RPMI8226 (cell line): ENCODE measurements around the gene PREX1.
"Not testable (repeated sequence)": the region's sequence is repeated elsewhere in the genome, so short reads cannot be mapped to it uniquely, and the experiment has no call there.

ENCODE experiments used
- DNase-seq: peaks from one replicate; pipeline ENCODE4 v3.0.0-alpha.2; 2015

Gene PREX1

GRCh38 chr20:48790473-48791003 lies 37.3 kb downstream of the PREX1 start:
- DNase-seq, result peak; percentile 11

- no peak for DNase-seq
These were observed 37.9 kb downstream of the PREX1 start for GRCh38 chr20:48789781-48790472.

GRCh38 chr20:48789185-48789668 lies 38.6 kb downstream of the PREX1 start:
- DNase-seq, result no peak

GRCh38 chr20:48788486-48789072 lies 39.2 kb downstream of the PREX1 start:
- DNase-seq, result peak; percentile 45

DNA sequence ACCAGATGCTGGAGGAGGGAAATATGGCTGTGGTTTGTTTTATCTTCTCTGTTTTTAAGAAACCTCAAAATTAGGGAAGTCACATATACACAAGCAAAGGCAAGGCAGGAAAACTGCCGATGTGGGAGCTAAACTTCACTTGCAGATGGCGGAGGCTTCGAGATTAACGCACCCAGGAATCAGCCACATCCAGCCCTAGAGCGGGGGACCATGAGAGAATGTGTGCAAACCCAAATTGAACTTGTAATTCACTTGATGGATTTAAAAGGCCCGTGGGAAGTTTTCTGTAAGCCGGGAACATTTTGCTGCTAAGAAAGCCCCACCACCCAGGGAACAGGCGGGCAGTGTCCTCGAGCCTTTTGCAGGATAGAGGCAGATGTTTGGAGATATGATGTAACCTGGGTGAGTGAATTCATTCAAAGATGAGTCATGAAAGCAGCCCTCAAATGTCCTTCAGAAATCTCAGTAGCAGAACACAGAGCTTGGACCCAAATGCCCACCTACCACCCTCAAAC lies 39.9 kb downstream of the PREX1 start:
- peak; percentile 26 for DNase-seq

- no peak for DNase-seq
These were observed 40.7 kb downstream of the PREX1 start for GRCh38 chr20:48786951-48787705.

DNA sequence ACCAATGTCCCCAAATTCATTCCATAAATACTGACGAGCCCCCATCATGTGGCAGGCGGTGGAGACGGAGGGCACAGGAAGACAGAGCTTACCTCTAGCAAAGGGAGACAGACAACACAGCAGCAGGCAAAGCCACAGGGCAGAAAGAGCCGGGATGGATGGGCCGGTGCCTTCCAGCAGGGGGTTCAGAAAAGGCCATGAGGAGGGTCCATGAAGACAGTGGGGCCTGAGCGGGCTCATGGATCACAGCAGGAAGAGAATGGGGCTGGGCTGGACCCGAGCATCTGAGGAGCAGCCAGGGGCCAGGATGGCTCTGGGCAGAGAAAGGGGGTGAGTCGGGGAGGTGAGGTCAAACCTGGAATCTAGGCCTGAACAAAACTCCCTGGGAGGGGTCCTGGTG lies 42.0 kb downstream of the PREX1 start:
- DNase-seq, result no peak

DNA sequence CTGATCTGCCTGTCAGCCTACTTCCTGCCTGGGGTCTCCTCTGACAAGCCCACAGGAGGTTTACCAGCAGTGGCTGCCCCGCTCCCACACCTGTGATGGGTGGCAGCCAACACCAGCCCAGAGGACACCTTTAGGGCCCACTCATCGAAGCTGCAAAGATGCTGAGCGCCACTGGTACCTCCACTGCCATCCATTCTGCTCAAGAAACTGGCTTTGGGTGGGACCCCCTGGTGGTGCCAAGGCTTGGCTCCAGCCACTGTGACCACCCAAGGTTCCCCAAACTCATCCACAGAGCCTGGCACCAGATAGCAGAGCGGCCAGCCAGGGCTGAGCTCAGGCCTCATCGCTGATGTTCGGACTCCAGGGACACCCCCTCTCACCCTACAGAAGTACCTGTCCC lies 42.5 kb downstream of the PREX1 start:
- DNase-seq, result no peak

DNA sequence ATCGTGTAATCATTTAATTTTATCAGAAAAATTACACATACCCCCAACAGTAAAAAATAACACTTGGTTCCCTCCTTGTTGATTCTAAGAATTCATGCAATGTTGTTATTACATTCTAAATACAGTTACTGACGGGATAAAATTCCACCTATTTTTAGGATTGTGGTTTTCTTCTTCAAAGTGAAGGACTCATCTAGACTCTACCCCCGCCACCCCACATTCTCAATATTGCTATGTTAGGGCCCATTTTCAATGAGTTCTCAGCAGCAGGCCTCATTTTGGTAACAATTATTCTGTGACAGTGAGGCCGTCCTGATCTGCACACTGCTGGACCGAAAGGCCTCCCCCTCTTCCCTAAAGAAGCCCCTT lies 43.5 kb downstream of the PREX1 start:
- DNase-seq, result no peak

DNA sequence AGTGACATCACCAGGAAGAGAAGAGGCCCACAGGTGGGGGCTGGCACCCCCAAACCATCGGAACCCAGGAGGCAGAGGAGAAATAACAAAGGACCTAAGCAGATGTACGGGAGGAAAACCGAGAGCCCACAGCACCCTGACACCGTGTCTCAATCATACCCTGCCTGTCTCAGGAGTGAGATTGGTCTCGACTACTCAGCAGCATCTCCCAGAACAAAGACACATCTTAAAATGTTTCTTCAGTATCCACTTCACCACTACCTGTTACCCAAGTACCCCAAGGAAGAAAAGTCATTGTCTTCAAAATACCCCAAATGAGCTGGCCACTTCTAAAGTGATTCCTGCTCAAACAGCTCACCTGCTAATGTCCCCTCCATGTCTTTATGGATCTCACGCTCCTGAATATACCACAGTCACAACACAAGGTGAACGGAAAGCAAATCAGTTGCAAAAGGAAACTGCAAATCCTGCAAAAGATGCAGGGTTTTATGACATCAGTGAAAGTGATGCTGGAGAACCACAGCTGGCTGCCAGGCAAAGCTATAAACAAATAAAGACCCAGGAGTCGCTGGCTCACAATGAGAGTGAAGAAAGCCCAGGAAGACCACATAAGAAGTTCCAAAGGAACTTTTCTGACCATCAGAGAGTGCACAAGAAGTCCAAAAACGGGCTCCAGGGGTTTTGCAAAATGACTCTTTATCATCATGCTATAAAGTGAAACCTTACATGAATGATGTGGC lies 44.1 kb downstream of the PREX1 start:
- peak; percentile 38 for DNase-seq

- no peak for DNase-seq
These were observed 44.9 kb downstream of the PREX1 start for GRCh38 chr20:48782901-48783308.

GRCh38 chr20:48782053-48782452 lies 45.7 kb downstream of the PREX1 start:
- no peak for DNase-seq

DNA sequence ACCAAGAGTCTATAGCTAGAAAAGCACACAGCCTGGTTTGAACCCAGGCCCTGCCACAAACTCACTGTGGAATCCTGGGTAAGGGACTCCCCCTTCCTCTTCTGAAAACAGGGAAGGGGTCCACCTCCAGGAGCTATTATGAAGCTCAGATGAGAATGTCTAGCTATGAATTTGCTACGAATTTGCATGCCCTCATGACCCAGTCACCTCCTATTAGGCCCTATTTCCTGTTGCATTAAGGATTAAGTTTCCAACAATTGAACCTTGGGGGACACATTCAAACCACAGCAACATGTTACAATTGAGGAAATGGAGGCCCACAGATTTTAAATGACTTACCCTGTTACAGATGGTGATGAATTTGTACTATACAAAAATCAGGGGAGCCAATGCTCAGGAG lies 46.2 kb downstream of the PREX1 start:
- DNase-seq, result no peak

DNA sequence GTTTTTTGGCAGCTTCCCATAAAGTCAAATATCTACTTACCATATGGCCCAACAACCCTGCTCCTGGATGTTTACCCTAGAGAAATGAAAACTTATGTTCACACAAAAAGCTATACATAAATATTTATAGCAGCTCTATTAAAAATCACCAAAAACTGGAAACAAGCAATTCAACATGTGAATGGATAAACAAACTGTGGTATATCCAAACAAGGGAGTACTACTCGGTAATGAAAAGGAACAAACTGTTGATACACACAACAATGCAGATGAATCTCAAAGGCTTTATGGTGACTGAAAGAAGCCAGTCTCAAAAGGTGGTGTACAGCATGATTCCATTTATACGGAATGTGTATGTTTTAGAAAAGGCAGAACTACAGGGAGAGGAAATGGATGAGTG lies 48.4 kb downstream of the PREX1 start:
- no peak for DNase-seq

DNA sequence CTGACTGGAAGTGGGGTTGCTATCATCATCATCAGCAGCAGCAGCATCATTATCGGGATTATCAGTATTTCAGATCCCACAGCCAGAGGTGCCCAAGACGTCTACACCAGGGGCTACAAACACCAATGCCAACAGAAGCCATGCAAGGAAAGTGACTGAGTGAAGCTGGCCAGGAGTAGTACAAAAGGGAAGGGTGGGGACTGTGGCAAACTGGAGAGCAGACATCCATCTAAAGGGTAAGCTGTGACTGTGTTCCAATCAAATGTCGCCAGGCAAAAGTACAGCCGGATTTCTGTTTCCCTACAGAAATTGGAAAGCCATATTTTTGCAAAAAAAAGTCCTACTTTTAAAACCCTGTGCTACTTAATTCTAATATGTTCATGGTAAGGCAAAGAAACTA lies 50.0 kb downstream of the PREX1 start:
- DNase-seq, result no peak

DNA sequence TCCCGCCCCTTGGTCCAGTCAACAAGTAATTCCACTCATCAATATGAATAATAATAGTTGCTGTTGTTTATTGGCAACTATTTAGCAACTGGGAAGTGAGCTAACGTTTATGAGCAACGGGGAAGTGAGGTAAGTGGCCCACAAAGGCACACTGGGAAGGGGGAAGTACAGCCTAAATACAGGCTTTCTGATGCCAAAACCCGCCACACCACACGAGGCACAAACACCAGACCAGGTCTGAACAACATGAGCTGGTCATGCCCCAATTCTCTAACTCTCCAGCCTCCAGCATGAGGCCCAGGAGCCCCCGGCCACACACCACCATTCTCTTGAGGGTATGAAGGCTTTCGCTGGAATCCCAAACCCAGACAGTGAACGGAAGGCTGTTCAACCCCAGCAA lies 50.8 kb downstream of the PREX1 start:
- DNase-seq, result no peak

GRCh38 chr20:48776306-48776705 lies 51.5 kb downstream of the PREX1 start:
- no peak for DNase-seq

- not testable (repeated sequence) for DNase-seq
These were observed 52.3 kb downstream of the PREX1 start for GRCh38 chr20:48775545-48775944.

- no peak for DNase-seq
These were observed 53.1 kb downstream of the PREX1 start for GRCh38 chr20:48774696-48775095.

DNA sequence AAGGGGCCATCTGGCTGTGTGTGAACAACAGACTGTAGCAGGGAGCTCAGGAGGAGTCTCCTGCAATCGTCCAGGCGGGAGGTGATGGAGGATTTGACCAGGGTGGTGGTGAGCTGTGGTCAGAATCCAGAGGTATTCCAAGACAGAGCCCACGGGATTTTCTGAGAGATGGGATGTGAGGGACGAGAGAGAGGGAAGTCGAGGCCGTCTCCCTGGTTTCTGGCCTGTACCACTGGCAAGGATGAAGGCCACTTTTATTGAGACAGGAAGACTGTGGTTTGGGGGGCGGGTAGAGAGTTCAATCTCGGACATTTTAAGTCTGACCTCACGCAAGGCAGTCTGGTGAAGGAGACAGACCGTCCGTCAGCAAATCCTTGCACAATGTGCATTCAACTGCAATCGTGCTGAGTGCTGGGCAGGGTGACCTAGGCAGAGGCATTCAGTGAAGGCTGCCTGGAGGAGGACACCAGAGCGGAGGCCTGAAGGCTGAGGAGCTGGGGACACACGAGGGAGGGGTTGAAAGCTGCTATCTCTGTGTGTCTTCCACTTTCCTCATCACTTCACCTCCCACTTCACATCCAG lies 53.9 kb downstream of the PREX1 start:
- no peak for DNase-seq

DNA sequence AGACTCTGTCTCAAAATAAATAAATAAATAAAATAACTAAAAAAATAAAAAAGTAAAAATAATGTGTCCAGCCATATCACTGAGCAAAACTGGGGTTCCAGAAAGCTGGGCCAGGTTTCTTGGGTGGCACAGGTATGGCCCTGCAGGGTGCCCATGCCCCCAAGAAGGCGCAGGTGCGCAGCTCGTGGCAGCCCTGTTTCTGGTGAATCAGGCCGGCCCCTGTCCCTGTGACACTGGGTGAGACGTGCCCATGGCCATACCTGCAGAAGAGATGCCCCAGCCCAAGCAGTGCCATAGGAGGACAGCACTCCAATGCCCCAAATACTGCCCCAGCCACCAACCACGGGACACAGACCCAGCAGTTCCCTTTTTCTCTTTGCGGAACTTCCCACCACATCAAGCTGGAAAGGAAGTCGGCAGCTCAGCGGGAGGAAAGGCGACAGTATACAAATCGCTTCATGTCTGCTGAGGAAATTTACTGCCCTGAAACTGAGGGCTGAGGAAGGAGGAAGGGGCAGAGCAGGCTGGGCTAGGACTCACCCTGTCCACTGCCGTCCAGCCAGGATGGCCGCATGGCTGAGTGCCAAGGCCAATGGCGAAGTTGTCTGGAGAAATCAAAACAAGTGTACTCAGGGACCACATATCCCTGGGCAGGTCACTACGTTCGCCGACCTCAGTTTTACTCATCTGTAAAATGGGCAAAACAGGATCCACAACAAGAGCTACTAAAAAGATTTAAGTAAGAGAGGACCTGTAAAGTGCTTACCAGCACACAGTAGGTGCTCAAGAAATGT lies 55.4 kb downstream of the PREX1 start:
- no peak for DNase-seq

DNA sequence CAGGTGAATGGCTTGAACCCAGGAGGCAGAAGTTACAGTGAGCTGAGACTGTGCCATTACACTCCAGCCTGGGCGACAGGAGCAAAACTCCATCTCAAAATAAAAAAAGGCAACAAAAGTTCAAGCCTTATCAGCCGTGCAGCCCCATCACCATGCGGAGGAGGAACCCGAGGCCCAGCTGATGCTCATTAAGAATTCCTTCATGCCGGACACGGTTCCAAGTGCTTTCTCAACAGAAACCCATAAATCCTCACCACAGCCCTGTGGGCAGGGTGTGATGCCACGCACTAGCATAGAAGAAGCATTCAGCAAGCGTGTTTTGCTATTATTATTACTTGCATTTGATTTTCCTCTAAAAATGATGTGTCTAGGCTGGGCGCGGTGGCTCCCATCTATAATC lies 56.3 kb downstream of the PREX1 start:
- DNase-seq, result no peak
